Astrocyte (in vitro differentiated cells and primary cell): ENCODE measurements around the gene ZDHHC1. TPM values are rescaled to one million over a fixed set of nuclear protein-coding genes. Genes with fewer than 3 reads are reported as not detected.

Experiments used
- DNase-seq: peaks from one replicate; pipeline ENCODE4 v3.0.0-alpha.2; 2010; ENCODE audit warnings: low read depth
- FAIRE-seq: peaks from 2 replicates; lab custom pipeline; 2011; peaks lifted over from hg19 to GRCh38; lab: Jason Lieb, UNC
- H2AFZ ChIP-seq: 2 replicates; pipeline ENCODE4 v1.6.0; 2012; ENCODE audit warnings: low read depth, low read length, inconsistent platforms
- H3K27ac ChIP-seq: 2 replicates; pipeline ENCODE4 v1.5.1; 2011; ENCODE audit warnings: low read depth, low read length, inconsistent platforms
- H3K27me3 ChIP-seq: 2 replicates; pipeline ENCODE4 v1.6.0; 2011; ENCODE audit warnings: low read length, inconsistent platforms; ENCODE audit not compliant: insufficient read depth
- H3K36me3 ChIP-seq: 2 replicates; pipeline ENCODE4 v1.5.1; 2011; ENCODE audit warnings: low read length, inconsistent platforms; ENCODE audit not compliant: insufficient read depth
- H3K4me1 ChIP-seq: 2 replicates; pipeline ENCODE4 v1.5.1; 2011; ENCODE audit warnings: low read length, inconsistent platforms; ENCODE audit not compliant: insufficient read depth
- H3K4me2 ChIP-seq: 2 replicates; pipeline ENCODE4 v1.6.0; 2012; ENCODE audit warnings: low read length, inconsistent platforms
- H3K4me3 ChIP-seq: 2 replicates; pipeline ENCODE4 v1.5.1; 2011; ENCODE audit warnings: low read depth, mild to moderate bottlenecking, low read length, inconsistent platforms; ENCODE audit not compliant: insufficient read depth
- H3K79me2 ChIP-seq: 2 replicates; pipeline ENCODE4 v1.6.0; 2012; ENCODE audit warnings: mild to moderate bottlenecking, low read length, inconsistent platforms; ENCODE audit not compliant: insufficient read depth
- H3K9ac ChIP-seq: 2 replicates; pipeline ENCODE4 v1.6.0; 2012; ENCODE audit warnings: mild to moderate bottlenecking, low read length, inconsistent platforms
- H3K9me3 ChIP-seq: 2 replicates; pipeline ENCODE4 v1.5.1; 2012; ENCODE audit warnings: low read depth, mild to moderate bottlenecking, low read length, inconsistent platforms; ENCODE audit not compliant: insufficient read depth
- H4K20me1 ChIP-seq: 2 replicates; pipeline ENCODE4 v1.6.0; 2012; ENCODE audit warnings: low read length, inconsistent platforms; ENCODE audit not compliant: insufficient read depth
- H3K27ac Mint-ChIP-seq: one replicate; pipeline ENCODE4 v1.8.0; 2021; ENCODE audit warnings: mild to moderate bottlenecking, mixed read lengths; ENCODE audit not compliant: unreplicated experiment
- H3K27me3 Mint-ChIP-seq: one replicate; pipeline ENCODE4 v1.8.0; 2021; ENCODE audit warnings: low read depth, mixed read lengths; ENCODE audit not compliant: unreplicated experiment
- H3K36me3 Mint-ChIP-seq: one replicate; pipeline ENCODE4 v1.8.0; 2021; ENCODE audit warnings: low read depth, mixed read lengths; ENCODE audit not compliant: unreplicated experiment
- H3K4me1 Mint-ChIP-seq: one replicate; pipeline ENCODE4 v1.8.0; 2021; ENCODE audit warnings: low read depth, mixed read lengths; ENCODE audit not compliant: unreplicated experiment
- H3K4me3 Mint-ChIP-seq: one replicate; pipeline ENCODE4 v1.8.0; 2021; ENCODE audit warnings: mild to moderate bottlenecking, moderate library complexity, mixed read lengths; ENCODE audit not compliant: unreplicated experiment
- H3K9me3 Mint-ChIP-seq: one replicate; pipeline ENCODE4 v1.8.0; 2021; ENCODE audit warnings: mild to moderate bottlenecking, mixed read lengths; ENCODE audit not compliant: unreplicated experiment
- CTCF ChIP-seq: IDR thresholded peaks from 2 replicates; pipeline ENCODE4 v1.5.1; 2011; ENCODE audit warnings: low read depth, mild to moderate bottlenecking, inconsistent platforms, low read length, moderate library complexity; ENCODE audit not compliant: insufficient read depth
- EZH2 ChIP-seq: IDR thresholded peaks from 2 replicates; pipeline ENCODE4 v1.6.1; 2012; ENCODE audit warnings: mild to moderate bottlenecking, low read length, inconsistent platforms; ENCODE audit not compliant: insufficient read depth
- total RNA-seq: library from RNA; stranded (reverse); gene quantifications from 2 replicates; pipeline ENCODE4 v1.2.1, GENCODE V29; 2021

Gene ZDHHC1
- total RNA-seq, 1 donor from 2014 or later: 3.7 TPM

GRCh38 chr16:67397812-67398545 is 18.3 kb downstream of the ZDHHC1 start:
- no peak for FAIRE-seq
- TF ChIP-seq CTCF: no peak

GRCh38 chr16:67397036-67397801 is 19.1 kb downstream of the ZDHHC1 start:
- peak overlapping the region; percentile 34 for H3K4me3 Mint-ChIP-seq
- Histone ChIP-seq H3K79me2 (no peaks in the 10 kb centered on the region), H3K36me3 (no peaks in the 10 kb centered on the region), H3K4me2 (peak overlapping the region; percentile 59), H2AFZ (no peak overlapping the region), H3K27ac (no peak overlapping the region), H3K9ac (peak overlapping the region; percentile 71), H3K27me3 (peaks cover 3% of the 10 kb centered on the region), H3K4me1 (peaks cover 25% of the 10 kb centered on the region), H3K9me3 (no peaks in the 10 kb centered on the region), H4K20me1 (peaks cover 4% of the 10 kb centered on the region), H3K4me3 (no peak overlapping the region)
- FAIRE-seq: no peak
- DNase-seq: no peak
- peaks cover 41% of the 10 kb centered on the region for H3K27me3 Mint-ChIP-seq
- TF ChIP-seq CTCF: no peak
- no peak for TF ChIP-seq EZH2
- no peaks in the 10 kb centered on the region for H3K4me1 Mint-ChIP-seq
- H3K36me3 Mint-ChIP-seq: peaks cover 2% of the 10 kb centered on the region
- peak overlapping the region; percentile 26 for H3K27ac Mint-ChIP-seq
- H3K9me3 Mint-ChIP-seq: peaks cover 2% of the 10 kb centered on the region

More at GRCh38 chr16:67397812-67398545, 18.3 kb downstream of the ZDHHC1 start:
- Mint-ChIP-seq H3K4me3 (no peak overlapping the region), H3K27ac (no peak overlapping the region), H3K9me3 (no peaks in the 10 kb centered on the region), H3K4me1 (no peaks in the 10 kb centered on the region), H3K36me3 (no peaks in the 10 kb centered on the region), H3K27me3 (peaks cover 38% of the 10 kb centered on the region)
- Histone ChIP-seq H4K20me1 (peaks cover 4% of the 10 kb centered on the region), H3K4me3 (no peak overlapping the region), H3K4me1 (peaks cover 22% of the 10 kb centered on the region), H2AFZ (no peak overlapping the region), H3K27ac (no peak overlapping the region), H3K9ac (no peak overlapping the region), H3K79me2 (no peaks in the 10 kb centered on the region), H3K9me3 (no peaks in the 10 kb centered on the region), H3K4me2 (no peak overlapping the region), H3K27me3 (peaks cover 3% of the 10 kb centered on the region), H3K36me3 (no peaks in the 10 kb centered on the region)
- no peak for DNase-seq
